IMR-90 (cell line): ENCODE results near the gene OSBPL9. TPM values are rescaled to one million over a fixed set of nuclear protein-coding genes. Genes with fewer than 3 reads are reported as not detected.

ENCODE experiments used
- ATAC-seq: fragments of 200-7000 bp; cut with Tn5 transposase; 2 replicates; pipeline ENCODE4 v1.9.1; 2020; ENCODE audit warnings: low read depth, mild to moderate bottlenecking, moderate library complexity
- BruUV-seq: library from RNA; stranded (reverse); fragments of 400-500 nt; replicated peaks from 2 replicates; lab custom pipeline; 2021; lab: Mats Ljungman, UMichigan
- CTCF ChIA-PET: fragments of 300-600 bp; formaldehyde crosslinking; extraction: SDS; loops from one replicate; lab custom pipeline; 2021; ENCODE audit warnings: antibody characterized with exemption; lab: Yijun Ruan, JAX
- POLR2A ChIA-PET: fragments of 300-600 bp; sonication (Branson Sonifier 250); formaldehyde crosslinking; loops from one replicate; lab custom pipeline; 2022; ENCODE audit warnings: antibody characterized with exemption; ENCODE audit not compliant: unreplicated experiment; lab: Charles Lee
- DNase-seq: peaks from one replicate; pipeline ENCODE4 v3.0.0; 2013
- H2AFZ ChIP-seq: replicated peaks from 2 replicates; pipeline ENCODE3; 2013; ENCODE audit warnings: low read length, mild to moderate bottlenecking; ENCODE audit not compliant: poor library complexity
- H2AK5ac ChIP-seq: 2 replicates; pipeline ENCODE4 v1.6.1; 2013; ENCODE audit warnings: low read depth, low read length, inconsistent platforms
- H2AK9ac ChIP-seq: replicated peaks from 2 replicates; pipeline ENCODE3; 2013; ENCODE audit warnings: mild to moderate bottlenecking, low read depth, low read length, moderate library complexity; ENCODE audit not compliant: poor library complexity
- H2BK120ac ChIP-seq: 2 replicates; pipeline ENCODE4 v1.6.1; 2013; ENCODE audit warnings: low read depth, low read length, inconsistent platforms
- H2BK15ac ChIP-seq: 3 replicates; pipeline ENCODE4 v1.6.1; 2013; ENCODE audit warnings: low read depth, low read length, inconsistent platforms
- H2BK20ac ChIP-seq: 2 replicates; pipeline ENCODE4 v1.6.1; 2013; ENCODE audit warnings: low read depth, mild to moderate bottlenecking, inconsistent platforms, low read length, moderate library complexity
- H2BK5ac ChIP-seq: 2 replicates; pipeline ENCODE4 v1.6.1; 2013; ENCODE audit warnings: mild to moderate bottlenecking, low read depth, low read length, inconsistent platforms; ENCODE audit not compliant: poor library complexity, severe bottlenecking
- H3K14ac ChIP-seq: replicated peaks from 2 replicates; pipeline ENCODE4 v1.6.1; 2013; ENCODE audit warnings: low read depth, low read length, inconsistent platforms
- H3K18ac ChIP-seq: 2 replicates; pipeline ENCODE4 v1.6.1; 2013; ENCODE audit warnings: low read depth, low read length, control low read depth
- H3K23ac ChIP-seq: 2 replicates; pipeline ENCODE4 v1.6.1; 2013; ENCODE audit warnings: low read depth, low read length, inconsistent platforms
- H3K27ac ChIP-seq: 2 replicates; pipeline ENCODE4 v1.5.1; 2013; ENCODE audit warnings: mild to moderate bottlenecking, control low read depth, low read length; ENCODE audit not compliant: insufficient read depth
- H3K27me3 ChIP-seq: 2 replicates; pipeline ENCODE4 v1.6.1; 2013; ENCODE audit warnings: low read length; ENCODE audit not compliant: control insufficient read depth, insufficient read depth
- H3K36me3 ChIP-seq: 2 replicates; pipeline ENCODE4 v1.6.1; 2013; ENCODE audit warnings: low read length, mixed read lengths; ENCODE audit not compliant: control insufficient read depth, insufficient read depth
- H3K4ac ChIP-seq: 2 replicates; pipeline ENCODE4 v1.6.1; 2013; ENCODE audit warnings: low read depth, low read length, inconsistent platforms
- H3K4me1 ChIP-seq: 2 replicates; pipeline ENCODE4 v1.6.1; 2013; ENCODE audit warnings: low read length, mixed read lengths; ENCODE audit not compliant: control insufficient read depth, insufficient read depth
- H3K4me2 ChIP-seq: 2 replicates; pipeline ENCODE4 v1.6.1; 2013; ENCODE audit warnings: low read depth, mild to moderate bottlenecking, control low read depth, low read length, moderate library complexity
- H3K4me3 ChIP-seq: 2 replicates; pipeline ENCODE4 v1.5.1; 2013; ENCODE audit warnings: low read depth, mild to moderate bottlenecking, control low read depth, low read length, moderate library complexity; ENCODE audit not compliant: insufficient read depth
- H3K56ac ChIP-seq: 2 replicates; pipeline ENCODE4 v1.6.1; 2013; ENCODE audit warnings: low read length, inconsistent platforms; ENCODE audit not compliant: insufficient read depth; ENCODE audit errors: extremely low read depth
- H3K79me1 ChIP-seq, 2 experiments: 2 replicates each; pipeline ENCODE4 v1.6.1; 2013; ENCODE audit warnings: low read length in 2 of 2, inconsistent platforms in 1 of 2, low read depth in 1 of 2
- H3K9ac ChIP-seq: 2 replicates; pipeline ENCODE4 v1.6.1; 2013; ENCODE audit warnings: low read depth, low read length, control low read depth
- H3K9me1 ChIP-seq: 2 replicates; pipeline ENCODE4 v1.6.1; 2013; ENCODE audit warnings: low read length, inconsistent platforms; ENCODE audit not compliant: insufficient read depth
- H3K9me3 ChIP-seq: 2 replicates; pipeline ENCODE4 v1.6.1; 2013; ENCODE audit warnings: low read length; ENCODE audit not compliant: control insufficient read depth, insufficient read depth
- H4K20me1 ChIP-seq: 2 replicates; pipeline ENCODE4 v1.6.1; 2013; ENCODE audit warnings: low read length, inconsistent platforms; ENCODE audit not compliant: insufficient read depth
- H4K5ac ChIP-seq: 2 replicates; pipeline ENCODE4 v1.6.1; 2013; ENCODE audit warnings: mild to moderate bottlenecking, low read depth, low read length, control low read depth
- H4K8ac ChIP-seq, 2 experiments: 2 replicates each; pipeline ENCODE4 v1.6.1; 2013; ENCODE audit warnings: low read depth in 2 of 2, low read length in 2 of 2, control low read depth in 1 of 2, inconsistent platforms in 1 of 2
- H4K91ac ChIP-seq: 2 replicates; pipeline ENCODE4 v1.6.1; 2013; ENCODE audit warnings: low read depth, low read length, inconsistent platforms; ENCODE audit not compliant: insufficient read depth
- CEBPB ChIP-seq: IDR thresholded peaks from 2 replicates; pipeline ENCODE4 v1.6.1; 2012; ENCODE audit warnings: low read depth, low read length, improper control_type of control experiment
- MAZ ChIP-seq: IDR thresholded peaks from 2 replicates; pipeline ENCODE4 v1.6.1; 2012; ENCODE audit warnings: low read depth, mild to moderate bottlenecking, low read length, improper control_type of control experiment, moderate library complexity, borderline replicate concordance
- MXI1 ChIP-seq: IDR thresholded peaks from 2 replicates; pipeline ENCODE4 v1.6.1; 2012; ENCODE audit warnings: low read depth, mild to moderate bottlenecking, low read length, moderate library complexity, borderline replicate concordance
- POLR2A ChIP-seq: IDR thresholded peaks from 2 replicates; pipeline ENCODE4 v1.6.1; 2012; ENCODE audit warnings: mild to moderate bottlenecking, low read depth, low read length
- WGBS, 2 experiments: methylation state at CpG; one replicate each; pipeline versions ENCODE4 v1.1.5 to v1.1.7; 2013; ENCODE audit warnings: missing lambda C conversion rate in 2 of 2; ENCODE audit not compliant: insufficient read length in 1 of 2; ENCODE audit errors: extremely low coverage in 2 of 2; 5-methylcytosine and 5-hydroxymethylcytosine counted together
- dilution Hi-C: fragments of 300-500 bp; cut with HindIII; formaldehyde crosslinking; loops from one replicate; pipeline ENCODE4 v1.14.3; 2018; ENCODE audit warnings: low sequenced_read_pairs; ENCODE audit not compliant: unreplicated experiment
- in situ Hi-C: fragments of 300-500 bp; cut with MboI; formaldehyde crosslinking; loops from 3 replicates; pipeline ENCODE4 v1.14.3; 2019; ENCODE audit warnings: low sequenced_read_pairs, inconsistent platforms, mixed read lengths
- intact Hi-C: fragments of 100-400 bp; cut with micrococcal nuclease; formaldehyde crosslinking; loops from 2 replicates; pipeline ENCODE4 v1.10.0; 2022
- polyA plus RNA-seq, 3 experiments: library from polyadenylated mRNA; depleted of rRNA; stranded (reverse); fragments of >200 nt; gene quantifications; 2 replicates each; pipeline ENCODE4 v1.2.3, GENCODE V29; 2012; ENCODE audit warnings: low replicate concordance in 1 of 3
- total RNA-seq: library from RNA; depleted of rRNA; stranded (reverse); fragments of >200 nt; gene quantifications from 2 replicates; pipeline ENCODE4 v1.2.3, GENCODE V29; 2012
- TF ChIP-seq, protein P1 (sequence below): fragments of 150-350 bp; IDR thresholded peaks from 2 replicates; pipeline ENCODE4 v1.6.1; 2016; ENCODE audit warnings: low read depth, mild to moderate bottlenecking, low read length, moderate library complexity, borderline replicate concordance

OSBPL9 gene
- total and polyA plus RNA-seq, 2 of the 4 experiments (the other 2 are of a cell fraction) = 51.4 to 127 TPM

DNA sequence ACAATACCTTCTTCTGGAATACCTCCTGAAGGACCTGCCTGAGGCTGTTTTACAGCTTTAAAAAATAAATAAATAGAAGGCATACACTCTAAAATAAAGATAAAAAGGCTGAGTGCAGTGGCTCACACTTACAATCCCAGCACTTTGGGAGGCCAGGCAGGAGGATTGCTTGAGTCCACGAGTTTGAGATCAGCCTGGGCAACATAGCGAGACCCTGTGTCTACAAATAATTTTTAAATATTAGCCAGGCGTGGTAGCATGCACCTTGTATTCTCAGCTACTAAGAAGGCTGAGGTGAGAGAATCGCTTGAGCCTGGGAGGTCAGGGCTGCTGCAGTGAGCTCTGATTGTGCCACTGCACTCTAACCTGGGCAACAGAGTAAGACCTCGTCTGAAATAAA is 75.0 kb downstream of the OSBPL9 start:
- peaks cover 23 to 54% of the 10 kb centered on the region in 2 experiments for H3K79me1 ChIP-seq
- BruUV-seq = no TSS peak
- peak overlapping the region; percentile 58 for H2BK120ac ChIP-seq
- peaks cover 9% of the 10 kb centered on the region for H3K9me1 ChIP-seq
- dilution Hi-C loops (no loop called here), in situ Hi-C loops (no loop called here), intact Hi-C loops (no loop called here)
- H3K9ac ChIP-seq = no peak overlapping the region; the same call in 1 of the 2 replicates
- H4K8ac ChIP-seq = peak overlapping the region in 1 of 2 experiments; percentile 69; a peak in 2 of 4 replicates
- H3K36me3 ChIP-seq = no peaks in the 10 kb centered on the region
- DNase-seq (no peak), ATAC-seq (no peak)
- TF ChIP-seq MAZ (no peak), MXI1 (no peak), POLR2A (no peak), CEBPB (no peak)
- TF ChIP-seq, protein P1, sequence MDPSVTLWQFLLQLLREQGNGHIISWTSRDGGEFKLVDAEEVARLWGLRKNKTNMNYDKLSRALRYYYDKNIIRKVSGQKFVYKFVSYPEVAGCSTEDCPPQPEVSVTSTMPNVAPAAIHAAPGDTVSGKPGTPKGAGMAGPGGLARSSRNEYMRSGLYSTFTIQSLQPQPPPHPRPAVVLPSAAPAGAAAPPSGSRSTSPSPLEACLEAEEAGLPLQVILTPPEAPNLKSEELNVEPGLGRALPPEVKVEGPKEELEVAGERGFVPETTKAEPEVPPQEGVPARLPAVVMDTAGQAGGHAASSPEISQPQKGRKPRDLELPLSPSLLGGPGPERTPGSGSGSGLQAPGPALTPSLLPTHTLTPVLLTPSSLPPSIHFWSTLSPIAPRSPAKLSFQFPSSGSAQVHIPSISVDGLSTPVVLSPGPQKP = no peak
- peak overlapping the region; percentile 53 for H3K27ac ChIP-seq
- H2BK5ac ChIP-seq = peak overlapping the region; percentile 58
- peaks cover 23% of the 10 kb centered on the region for H3K4me1 ChIP-seq
- no peak overlapping the region for H3K23ac ChIP-seq
- 0 out of 2 replicates have a peak overlapping the region, but pooled peaks have one; percentile 57 for H3K14ac ChIP-seq
- H2AK5ac ChIP-seq = peak overlapping the region; percentile 63; the same call in 1 of the 2 replicates
- H3K56ac ChIP-seq = no peak overlapping the region
- H3K4me2 ChIP-seq = no peak overlapping the region
- H2BK20ac ChIP-seq = peak overlapping the region; percentile 28; the same call in 1 of the 2 replicates
- no peaks in the 10 kb centered on the region for H3K27me3 ChIP-seq
- CTCF ChIA-PET = no interaction called here
- peak overlapping the region; percentile 71 for H3K4ac ChIP-seq
- H2AFZ ChIP-seq = no peak overlapping the region
- H3K9me3 ChIP-seq = no peaks in the 10 kb centered on the region
- peaks cover 6% of the 10 kb centered on the region; the same call in 1 of the 2 replicates for H4K20me1 ChIP-seq
- no peak overlapping the region for H2AK9ac ChIP-seq
- peak overlapping the region; percentile 61; the same call in 1 of the 2 replicates for H4K5ac ChIP-seq
- no peak overlapping the region for H3K4me3 ChIP-seq
- POLR2A ChIA-PET = no interaction called here
- no peak overlapping the region; the same call in none of the 2 replicates for H4K91ac ChIP-seq
- peak overlapping the region; percentile 84 for H3K18ac ChIP-seq
- WGBS, 2 experiments = no CpG with 5 or more reads among the region's 5 CpGs
- no peak overlapping the region; the same call in 2 of the 3 replicates for H2BK15ac ChIP-seq
